Measurements from ENCODE around the gene DHODH. TPM values are rescaled to one million over a fixed set of nuclear protein-coding genes. Genes with fewer than 3 reads are reported as not detected.

DHODH gene
- total and polyA plus RNA-seq, 2 of the 4 experiments (the other 2 are of a cell fraction): 3.2 to 4.1 TPM

DNA sequence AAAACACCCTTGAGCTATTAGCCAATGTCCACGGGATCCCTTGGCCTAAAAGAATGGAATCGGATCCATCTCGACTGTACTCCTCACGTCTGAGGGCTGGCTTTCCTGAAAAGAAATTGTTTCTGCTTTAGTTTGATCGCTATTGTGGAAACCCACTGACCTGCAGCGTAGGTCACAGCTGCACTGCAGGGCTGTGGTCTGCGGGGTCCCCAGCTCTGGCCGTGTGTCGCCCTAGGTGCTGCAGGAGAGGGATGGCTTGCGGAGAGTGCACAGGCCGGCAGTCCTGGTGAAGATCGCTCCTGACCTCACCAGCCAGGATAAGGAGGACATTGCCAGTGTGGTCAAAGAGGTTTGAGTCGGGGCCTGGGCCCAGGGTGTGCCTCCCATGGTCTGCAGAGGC, 13.6 kb downstream of the DHODH start:
- H3K9me3 ChIP-seq (ENCODE audit: control insufficient read depth, insufficient read depth, low read length): no peaks in the 10 kb centered on the region
- ATAC-seq (ENCODE audit: low read depth) (no peak), DNase-seq (no peak)
- 94% methylated on average over 11 of the region's 13 CpGs; no CpG with 5 or more reads in 1 of the 2 experiments for WGBS, 2 experiments (ENCODE audit: extremely low coverage in 2 of 2, insufficient read length in 1 of 2)
- H3K4me2 ChIP-seq (ENCODE audit: low read depth, low read length): no peak overlapping the region
- H2BK120ac ChIP-seq (ENCODE audit: low read depth, low read length): no peak overlapping the region
- peaks cover 6% of the 10 kb centered on the region for H3K36me3 ChIP-seq (ENCODE audit: control insufficient read depth, insufficient read depth, low read length)
- no peak overlapping the region for H2BK5ac ChIP-seq (ENCODE audit: low read depth, low read length, poor library complexity, severe bottlenecking)
- no peak overlapping the region for H3K4me3 ChIP-seq (ENCODE audit: insufficient read depth, low read depth, low read length)
- intact Hi-C loops (cut with micrococcal nuclease): no loop called here
- H3K9ac ChIP-seq (ENCODE audit: low read depth, low read length): no peak overlapping the region
- no peak overlapping the region for H3K4ac ChIP-seq (ENCODE audit: low read depth, low read length)
- H2AFZ ChIP-seq (replicated peaks; ENCODE audit: low read length, poor library complexity): no peak overlapping the region
- no peak for TF ChIP-seq SMC3 (IDR thresholded peaks at IDR 0.05; ENCODE audit: low read depth, low read length)
- TF ChIP-seq POLR2A (IDR thresholded peaks at IDR 0.05; ENCODE audit: low read depth, low read length): no peak
- TF ChIP-seq RAD21 (IDR thresholded peaks at IDR 0.05; ENCODE audit: low read length): no peak
- no peak for TF ChIP-seq FOS (IDR thresholded peaks at IDR 0.05; ENCODE audit: low read depth, low read length)
- no peak for TF ChIP-seq BHLHE40 (IDR thresholded peaks at IDR 0.05; ENCODE audit: low read depth, low read length)
- TF ChIP-seq MAZ (IDR thresholded peaks at IDR 0.05; ENCODE audit: borderline replicate concordance, low read depth, low read length): no peak
- TF ChIP-seq MXI1 (IDR thresholded peaks at IDR 0.05; ENCODE audit: borderline replicate concordance, low read depth, low read length): no peak
- TF ChIP-seq, protein P1, sequence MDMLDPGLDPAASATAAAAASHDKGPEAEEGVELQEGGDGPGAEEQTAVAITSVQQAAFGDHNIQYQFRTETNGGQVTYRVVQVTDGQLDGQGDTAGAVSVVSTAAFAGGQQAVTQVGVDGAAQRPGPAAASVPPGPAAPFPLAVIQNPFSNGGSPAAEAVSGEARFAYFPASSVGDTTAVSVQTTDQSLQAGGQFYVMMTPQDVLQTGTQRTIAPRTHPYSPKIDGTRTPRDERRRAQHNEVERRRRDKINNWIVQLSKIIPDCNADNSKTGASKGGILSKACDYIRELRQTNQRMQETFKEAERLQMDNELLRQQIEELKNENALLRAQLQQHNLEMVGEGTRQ (IDR thresholded peaks at IDR 0.05; ENCODE audit: low read depth, low read length): no peak
- TF ChIP-seq NFE2L2 (IDR thresholded peaks at IDR 0.05; ENCODE audit: low read depth, low read length): no peak
- no peak for TF ChIP-seq CEBPB (IDR thresholded peaks at IDR 0.05; ENCODE audit: low read depth, low read length)
- no peak for TF ChIP-seq RCOR1 (IDR thresholded peaks at IDR 0.05; ENCODE audit: insufficient replicate concordance, low read length)
- no peak for TF ChIP-seq CHD1 (IDR thresholded peaks at IDR 0.05; ENCODE audit: low read depth, low read length)
- TF ChIP-seq MAFK (IDR thresholded peaks at IDR 0.05; ENCODE audit: low read depth, low read length): no peak
- TF ChIP-seq, protein P2, sequence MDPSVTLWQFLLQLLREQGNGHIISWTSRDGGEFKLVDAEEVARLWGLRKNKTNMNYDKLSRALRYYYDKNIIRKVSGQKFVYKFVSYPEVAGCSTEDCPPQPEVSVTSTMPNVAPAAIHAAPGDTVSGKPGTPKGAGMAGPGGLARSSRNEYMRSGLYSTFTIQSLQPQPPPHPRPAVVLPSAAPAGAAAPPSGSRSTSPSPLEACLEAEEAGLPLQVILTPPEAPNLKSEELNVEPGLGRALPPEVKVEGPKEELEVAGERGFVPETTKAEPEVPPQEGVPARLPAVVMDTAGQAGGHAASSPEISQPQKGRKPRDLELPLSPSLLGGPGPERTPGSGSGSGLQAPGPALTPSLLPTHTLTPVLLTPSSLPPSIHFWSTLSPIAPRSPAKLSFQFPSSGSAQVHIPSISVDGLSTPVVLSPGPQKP (IDR thresholded peaks at IDR 0.05; ENCODE audit: borderline replicate concordance, low read depth, low read length): no peak
- TF ChIP-seq, protein P3, sequence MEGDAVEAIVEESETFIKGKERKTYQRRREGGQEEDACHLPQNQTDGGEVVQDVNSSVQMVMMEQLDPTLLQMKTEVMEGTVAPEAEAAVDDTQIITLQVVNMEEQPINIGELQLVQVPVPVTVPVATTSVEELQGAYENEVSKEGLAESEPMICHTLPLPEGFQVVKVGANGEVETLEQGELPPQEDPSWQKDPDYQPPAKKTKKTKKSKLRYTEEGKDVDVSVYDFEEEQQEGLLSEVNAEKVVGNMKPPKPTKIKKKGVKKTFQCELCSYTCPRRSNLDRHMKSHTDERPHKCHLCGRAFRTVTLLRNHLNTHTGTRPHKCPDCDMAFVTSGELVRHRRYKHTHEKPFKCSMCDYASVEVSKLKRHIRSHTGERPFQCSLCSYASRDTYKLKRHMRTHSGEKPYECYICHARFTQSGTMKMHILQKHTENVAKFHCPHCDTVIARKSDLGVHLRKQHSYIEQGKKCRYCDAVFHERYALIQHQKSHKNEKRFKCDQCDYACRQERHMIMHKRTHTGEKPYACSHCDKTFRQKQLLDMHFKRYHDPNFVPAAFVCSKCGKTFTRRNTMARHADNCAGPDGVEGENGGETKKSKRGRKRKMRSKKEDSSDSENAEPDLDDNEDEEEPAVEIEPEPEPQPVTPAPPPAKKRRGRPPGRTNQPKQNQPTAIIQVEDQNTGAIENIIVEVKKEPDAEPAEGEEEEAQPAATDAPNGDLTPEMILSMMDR (conservative IDR thresholded peaks at IDR 0.05; ENCODE audit: low read depth, low read length): no peak
- TF ChIP-seq RFX5 (IDR thresholded peaks at IDR 0.05; ENCODE audit: low read depth, low read length): no peak
- no peak overlapping the region for H4K8ac ChIP-seq (ENCODE audit: low read depth in 2 of 2, low read length in 2 of 2)
- no peaks in the 10 kb centered on the region for H3K4me1 ChIP-seq (ENCODE audit: control insufficient read depth, insufficient read depth, low read length)
- H3K14ac ChIP-seq (replicated peaks; ENCODE audit: low read depth, low read length): no peak overlapping the region
- no peak overlapping the region for H3K56ac ChIP-seq (ENCODE audit: extremely low read depth, insufficient read depth, low read length)
- H3K27me3 ChIP-seq (ENCODE audit: control insufficient read depth, insufficient read depth, low read length): no peaks in the 10 kb centered on the region
- no peaks in the 10 kb centered on the region for H3K79me1 ChIP-seq (ENCODE audit: low read depth in 1 of 2, low read length in 2 of 2)
- 0 out of 2 replicates have a peak, but pooled peaks cover 3% of the 10 kb centered on the region for H3K9me1 ChIP-seq (ENCODE audit: insufficient read depth, low read length)
- no peak overlapping the region for H3K18ac ChIP-seq (ENCODE audit: low read depth, low read length)
- no peak overlapping the region for H2BK20ac ChIP-seq (ENCODE audit: low read depth, low read length)
- H2BK15ac ChIP-seq (ENCODE audit: low read depth, low read length): no peak overlapping the region
- in situ Hi-C loops (cut with MboI; ENCODE audit: low sequenced_read_pairs): no loop called here
- H3K27ac ChIP-seq (ENCODE audit: insufficient read depth, low read length): no peak overlapping the region
- no TSS peak for BruUV-seq (replicated peaks)
- H4K5ac ChIP-seq (ENCODE audit: low read depth, low read length): no peak overlapping the region
- ChIA-PET POLR2A (ENCODE audit: unreplicated experiment) (no interaction called here), CTCF (no interaction called here)
- H4K91ac ChIP-seq (ENCODE audit: insufficient read depth, low read depth, low read length): no peak overlapping the region
- H2AK5ac ChIP-seq (ENCODE audit: low read depth, low read length): no peak overlapping the region
- H4K20me1 ChIP-seq (ENCODE audit: insufficient read depth, low read length): no peaks in the 10 kb centered on the region
- no peak overlapping the region for H3K23ac ChIP-seq (ENCODE audit: low read depth, low read length)
- no peak overlapping the region for H2AK9ac ChIP-seq (replicated peaks; ENCODE audit: low read depth, low read length, poor library complexity)
- dilution Hi-C loops (cut with HindIII; ENCODE audit: low sequenced_read_pairs, unreplicated experiment): no loop called here
